ENCODE results near the gene MRPS10. TPM values are rescaled to one million over a fixed set of nuclear protein-coding genes. Genes with fewer than 3 reads are reported as not detected.

The MRPS10 gene
- 29.3 TPM for polyA plus RNA-seq (2013, experiment 1 of 2)
- polyA plus RNA-seq (2013, experiment 2 of 2) = 29.5 TPM

DNA sequence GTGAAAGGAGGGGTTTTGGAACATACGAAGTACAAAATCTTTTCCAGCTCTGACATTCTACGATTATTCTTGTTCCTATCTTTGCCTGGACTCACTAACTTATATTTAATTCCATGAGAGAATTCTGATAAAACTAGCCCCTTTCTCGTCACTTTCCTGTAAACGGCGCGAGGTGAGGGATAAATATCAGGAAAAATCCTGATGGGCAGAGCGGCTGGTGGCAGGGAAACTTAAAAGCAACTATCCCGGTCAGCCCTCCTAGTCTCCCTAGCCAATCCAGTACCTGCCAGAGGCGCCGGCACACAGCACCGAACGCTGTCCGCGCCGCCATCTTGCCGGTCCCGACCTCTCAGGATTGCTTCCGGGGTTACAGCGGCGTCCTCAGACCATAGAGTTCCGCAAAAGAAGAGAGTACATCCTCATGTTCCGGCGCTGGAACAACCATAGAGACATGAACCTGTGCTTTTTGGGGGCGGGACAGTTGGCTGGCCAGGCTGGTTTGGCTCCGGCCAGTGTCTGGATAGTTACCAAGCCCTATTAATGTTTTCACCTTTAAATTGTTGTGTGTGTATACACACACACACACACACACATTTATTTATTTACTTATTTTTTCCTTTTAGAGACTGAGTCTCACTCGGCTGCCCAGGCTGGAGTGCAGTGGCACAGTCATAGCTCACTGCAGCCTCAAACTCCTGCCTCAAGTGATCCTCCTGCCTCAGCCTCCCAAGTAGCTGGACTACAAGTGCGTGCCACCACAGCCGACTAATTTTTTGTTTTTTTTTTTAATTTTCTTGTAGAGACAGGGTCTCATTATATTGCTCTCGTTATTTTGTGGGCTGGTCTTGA, at the start of gene MRPS10:
Gene MRPS10 (minus strand): TSS at position 343 of the 849 bp plus-strand sequence. CDS start 12 bp downstream, at position 331.
- peaks cover 0 to 3% of the 10 kb centered on the region in 2 donors for H3K4me1 ChIP-seq (ENCODE audit: control insufficient read depth in 2 of 2, insufficient read depth in 1 of 2, low read depth in 1 of 2, low read length in 2 of 2)
- H4K8ac ChIP-seq (ENCODE audit: low read depth, low read length) = peak within 1 kb of the TSS; percentile 17
- no peak within 1 kb of the TSS for H2BK5ac ChIP-seq (ENCODE audit: low read length)
- no peaks in the 10 kb centered on the region for H3K27me3 ChIP-seq (ENCODE audit: control insufficient read depth in 3 of 3, insufficient read depth in 3 of 3, low read depth in 1 of 3, low read length in 3 of 3)
- H3K27ac ChIP-seq (replicated peaks; ENCODE audit: low read length) = peak within 1 kb of the TSS; percentile 88
- H4K91ac ChIP-seq (ENCODE audit: low read depth, low read length, poor library complexity) = no peak within 1 kb of the TSS
- DNase-seq (ENCODE audit: low spot score) = peak; percentile 87
- H3K36me3 ChIP-seq (replicated peaks in 1 of 2; ENCODE audit: control insufficient read depth in 2 of 2, insufficient read depth in 2 of 2, low read length in 2 of 2) = peaks cover 0 to 16% of the 10 kb centered on the region in 2 donors
- H3K23ac ChIP-seq (ENCODE audit: low read depth, low read length, poor library complexity) = peak within 1 kb of the TSS; percentile 76
- H2BK12ac ChIP-seq (ENCODE audit: low read length) = no peak within 1 kb of the TSS
- no peak within 1 kb of the TSS for H3K18ac ChIP-seq (ENCODE audit: low read length)
- no peak within 1 kb of the TSS for H2AK5ac ChIP-seq (ENCODE audit: low read depth, low read length)
- H3K9ac ChIP-seq (ENCODE audit: low read depth, low read length, poor library complexity) = peak within 1 kb of the TSS; percentile 78
- no peaks in the 10 kb centered on the region for H3K9me3 ChIP-seq (replicated peaks in 1 of 2; ENCODE audit: control insufficient read depth in 2 of 2, insufficient read depth in 1 of 2, low read depth in 1 of 2, low read length in 2 of 2)
- H3K4me2 ChIP-seq (ENCODE audit: insufficient read depth, low read length, poor library complexity, severe bottlenecking) = peak within 1 kb of the TSS; percentile 61
- H2BK120ac ChIP-seq (ENCODE audit: low read depth, low read length) = no peak within 1 kb of the TSS
- no CpG with 5 or more reads among the region's 29 CpGs for WGBS, 2 donors (ENCODE audit: extremely low coverage in 2 of 2, insufficient read length in 2 of 2, insufficient replicate concordance in 1 of 2)
- H2BK15ac ChIP-seq (ENCODE audit: low read length) = no peak within 1 kb of the TSS
- H2AFZ ChIP-seq (ENCODE audit: low read length) = peak within 1 kb of the TSS; percentile 85
- H3K14ac ChIP-seq (ENCODE audit: low read length) = no peak within 1 kb of the TSS
- H3K4me3 ChIP-seq (ENCODE audit: low read length in 2 of 2) = peak within 1 kb of the TSS; percentile 71 to 91
- no peak within 1 kb of the TSS for H3K4ac ChIP-seq (ENCODE audit: low read length)
- peaks cover 2% of the 10 kb centered on the region for H3K79me1 ChIP-seq (ENCODE audit: low read depth, low read length)

DNA sequence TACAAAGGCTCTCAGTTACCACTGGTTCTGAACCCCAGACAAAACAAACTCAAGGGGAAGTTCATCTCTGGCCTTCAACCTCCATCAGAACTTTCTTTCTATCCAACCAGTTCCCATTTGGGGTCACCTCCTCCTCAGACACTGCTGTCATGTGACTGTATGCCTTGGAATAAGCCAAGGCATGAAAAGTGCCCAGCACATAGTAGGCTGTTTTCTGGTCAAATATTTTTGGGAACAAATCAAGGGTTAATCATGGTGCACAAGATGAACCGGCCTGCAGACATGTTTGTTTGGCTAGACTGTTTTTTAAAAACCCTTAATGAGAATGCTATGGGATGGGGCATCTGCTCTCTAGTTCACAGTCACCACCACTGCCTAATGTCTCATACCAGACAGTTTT, 48.9 kb upstream of the MRPS10 start:
- no peak overlapping the region for H2BK120ac ChIP-seq (ENCODE audit: low read depth, low read length)
- no peak overlapping the region for H3K23ac ChIP-seq (ENCODE audit: low read depth, low read length, poor library complexity)
- H3K4me3 ChIP-seq (ENCODE audit: low read length in 2 of 2) = no peak overlapping the region
- peak overlapping the region; percentile 26 for H3K14ac ChIP-seq (ENCODE audit: low read length)
- no peak overlapping the region for H2AFZ ChIP-seq (ENCODE audit: low read length)
- no peak overlapping the region for H2BK12ac ChIP-seq (ENCODE audit: low read length)
- H3K18ac ChIP-seq (ENCODE audit: low read length) = no peak overlapping the region
- H3K4me1 ChIP-seq (ENCODE audit: control insufficient read depth in 2 of 2, insufficient read depth in 1 of 2, low read depth in 1 of 2, low read length in 2 of 2) = peaks cover 0 to 2% of the 10 kb centered on the region in 2 donors
- H3K9ac ChIP-seq (ENCODE audit: low read depth, low read length, poor library complexity) = no peak overlapping the region
- H4K8ac ChIP-seq (ENCODE audit: low read depth, low read length) = no peak overlapping the region
- no peak overlapping the region for H2BK5ac ChIP-seq (ENCODE audit: low read length)
- no peak overlapping the region for H2AK5ac ChIP-seq (ENCODE audit: low read depth, low read length)
- no peaks in the 10 kb centered on the region for H3K9me3 ChIP-seq (replicated peaks in 1 of 2; ENCODE audit: control insufficient read depth in 2 of 2, insufficient read depth in 1 of 2, low read depth in 1 of 2, low read length in 2 of 2)
- no peaks in the 10 kb centered on the region for H3K27me3 ChIP-seq (ENCODE audit: control insufficient read depth in 3 of 3, insufficient read depth in 3 of 3, low read depth in 1 of 3, low read length in 3 of 3)
- H3K27ac ChIP-seq (replicated peaks; ENCODE audit: low read length) = no peak overlapping the region
- no peak overlapping the region for H3K4me2 ChIP-seq (ENCODE audit: insufficient read depth, low read length, poor library complexity, severe bottlenecking)
- H3K4ac ChIP-seq (ENCODE audit: low read length) = no peak overlapping the region
- no CpG with 5 or more reads among the region's 1 CpG for WGBS, 2 donors (ENCODE audit: extremely low coverage in 2 of 2, insufficient read length in 2 of 2, insufficient replicate concordance in 1 of 2)
- peaks cover 20 to 40% of the 10 kb centered on the region in 2 donors for H3K36me3 ChIP-seq (replicated peaks in 1 of 2; ENCODE audit: control insufficient read depth in 2 of 2, insufficient read depth in 2 of 2, low read length in 2 of 2)
- DNase-seq (ENCODE audit: low spot score) = no peak
- no peak overlapping the region for H2BK15ac ChIP-seq (ENCODE audit: low read length)
- H3K79me1 ChIP-seq (ENCODE audit: low read depth, low read length) = no peaks in the 10 kb centered on the region
- H4K91ac ChIP-seq (ENCODE audit: low read depth, low read length, poor library complexity) = no peak overlapping the region

DNA sequence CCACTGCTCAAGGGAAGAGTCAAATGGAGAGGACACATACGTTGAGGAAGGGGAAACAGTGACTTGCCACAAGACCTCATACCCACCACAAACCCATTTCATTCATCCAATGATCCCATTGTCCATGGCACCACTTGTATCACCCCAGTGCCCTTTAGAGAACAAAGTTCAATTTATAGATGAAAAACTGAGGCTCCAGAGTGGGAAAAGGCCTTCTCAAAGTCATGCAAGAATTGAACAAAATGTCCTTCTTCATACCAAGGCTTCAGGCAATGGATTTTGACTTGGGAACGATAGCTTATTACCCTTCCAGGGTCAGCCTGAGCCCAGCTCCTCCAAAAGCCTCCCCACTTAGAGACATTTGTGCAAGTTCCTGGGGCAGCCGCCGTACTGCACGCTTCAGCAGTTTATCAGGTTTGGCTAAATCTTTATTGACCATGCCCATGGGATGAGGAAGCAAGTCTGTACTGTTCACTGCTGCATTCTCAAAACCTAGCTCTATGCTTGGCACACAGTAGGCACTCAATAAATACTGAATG, 47.3 kb upstream of the MRPS10 start:
- H2AFZ ChIP-seq (ENCODE audit: low read length) = no peak overlapping the region
- H2BK15ac ChIP-seq (ENCODE audit: low read length) = no peak overlapping the region
- H3K4me2 ChIP-seq (ENCODE audit: insufficient read depth, low read length, poor library complexity, severe bottlenecking) = no peak overlapping the region
- H4K91ac ChIP-seq (ENCODE audit: low read depth, low read length, poor library complexity) = no peak overlapping the region
- WGBS, 2 donors (ENCODE audit: extremely low coverage in 2 of 2, insufficient read length in 2 of 2, insufficient replicate concordance in 1 of 2) = no CpG with 5 or more reads among the region's 5 CpGs
- H2AK5ac ChIP-seq (ENCODE audit: low read depth, low read length) = no peak overlapping the region
- no peak overlapping the region for H3K23ac ChIP-seq (ENCODE audit: low read depth, low read length, poor library complexity)
- H2BK12ac ChIP-seq (ENCODE audit: low read length) = no peak overlapping the region
- H3K14ac ChIP-seq (ENCODE audit: low read length) = no peak overlapping the region
- no peak overlapping the region for H3K4ac ChIP-seq (ENCODE audit: low read length)
- no peak overlapping the region for H3K27ac ChIP-seq (replicated peaks; ENCODE audit: low read length)
- H3K18ac ChIP-seq (ENCODE audit: low read length) = no peak overlapping the region
- peaks cover 20 to 40% of the 10 kb centered on the region in 2 donors for H3K36me3 ChIP-seq (replicated peaks in 1 of 2; ENCODE audit: control insufficient read depth in 2 of 2, insufficient read depth in 2 of 2, low read length in 2 of 2)
- no peak overlapping the region for H3K9ac ChIP-seq (ENCODE audit: low read depth, low read length, poor library complexity)
- H3K4me3 ChIP-seq (ENCODE audit: low read length in 2 of 2) = no peak overlapping the region
- DNase-seq (ENCODE audit: low spot score) = no peak
- H3K27me3 ChIP-seq (ENCODE audit: control insufficient read depth in 3 of 3, insufficient read depth in 3 of 3, low read depth in 1 of 3, low read length in 3 of 3) = no peaks in the 10 kb centered on the region
- no peak overlapping the region for H4K8ac ChIP-seq (ENCODE audit: low read depth, low read length)
- no peaks in the 10 kb centered on the region for H3K9me3 ChIP-seq (replicated peaks in 1 of 2; ENCODE audit: control insufficient read depth in 2 of 2, insufficient read depth in 1 of 2, low read depth in 1 of 2, low read length in 2 of 2)
- no peak overlapping the region for H2BK5ac ChIP-seq (ENCODE audit: low read length)
- no peaks in the 10 kb centered on the region for H3K79me1 ChIP-seq (ENCODE audit: low read depth, low read length)
- peaks cover 0 to 3% of the 10 kb centered on the region in 2 donors for H3K4me1 ChIP-seq (ENCODE audit: control insufficient read depth in 2 of 2, insufficient read depth in 1 of 2, low read depth in 1 of 2, low read length in 2 of 2)
- H2BK120ac ChIP-seq (ENCODE audit: low read depth, low read length) = no peak overlapping the region

DNA sequence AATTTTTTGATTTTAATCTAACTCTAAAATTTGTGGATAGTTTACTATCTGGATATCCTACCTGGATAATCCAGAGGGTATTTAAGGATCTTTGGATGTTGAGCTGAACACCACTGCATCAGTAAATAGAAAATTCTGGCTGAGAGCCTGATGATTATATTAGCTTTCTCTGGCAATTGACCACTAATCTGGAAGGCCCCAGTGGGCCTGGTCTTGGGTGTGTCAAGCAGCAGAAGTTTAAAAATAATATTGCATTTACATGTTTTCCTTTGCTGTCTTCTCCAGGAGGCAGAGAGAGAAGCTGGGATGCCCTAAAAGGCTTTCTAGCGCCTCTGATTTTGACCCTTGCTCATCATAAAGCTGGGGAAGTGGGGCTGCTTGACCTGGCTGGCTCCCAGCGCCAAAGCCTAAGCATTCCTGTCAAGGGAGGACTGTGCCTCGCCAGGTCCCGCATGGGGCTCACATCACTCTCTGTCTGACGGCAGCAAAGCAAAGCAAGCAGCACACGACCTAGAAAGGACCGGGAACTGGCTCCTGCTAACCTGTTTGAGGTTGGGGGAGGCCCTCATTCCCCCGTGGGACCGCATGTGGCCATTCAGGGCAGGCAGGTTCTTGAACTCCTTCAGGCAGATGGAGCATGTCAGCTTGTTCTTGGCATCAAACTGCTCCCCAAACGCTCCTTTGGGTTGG, 46.6 kb upstream of the MRPS10 start:
- Histone ChIP-seq H3K18ac (ENCODE audit: low read length) (no peak overlapping the region), H4K91ac (ENCODE audit: low read depth, low read length, poor library complexity) (no peak overlapping the region), H3K9ac (ENCODE audit: low read depth, low read length, poor library complexity) (no peak overlapping the region), H3K27ac (replicated peaks; ENCODE audit: low read length) (no peak overlapping the region), H3K36me3 (replicated peaks in 1 of 2; ENCODE audit: control insufficient read depth in 2 of 2, insufficient read depth in 2 of 2, low read length in 2 of 2) (peaks cover 17 to 35% of the 10 kb centered on the region in 2 donors), H2BK120ac (ENCODE audit: low read depth, low read length) (no peak overlapping the region), H3K27me3 (ENCODE audit: control insufficient read depth in 3 of 3, insufficient read depth in 3 of 3, low read depth in 1 of 3, low read length in 3 of 3) (no peaks in the 10 kb centered on the region), H3K79me1 (ENCODE audit: low read depth, low read length) (no peaks in the 10 kb centered on the region), H3K4ac (ENCODE audit: low read length) (no peak overlapping the region), H3K9me3 (replicated peaks in 1 of 2; ENCODE audit: control insufficient read depth in 2 of 2, insufficient read depth in 1 of 2, low read depth in 1 of 2, low read length in 2 of 2) (no peaks in the 10 kb centered on the region), H2AK5ac (ENCODE audit: low read depth, low read length) (no peak overlapping the region), H2BK5ac (ENCODE audit: low read length) (no peak overlapping the region), H2BK15ac (ENCODE audit: low read length) (no peak overlapping the region), H2AFZ (ENCODE audit: low read length) (no peak overlapping the region), H3K4me1 (ENCODE audit: control insufficient read depth in 2 of 2, insufficient read depth in 1 of 2, low read depth in 1 of 2, low read length in 2 of 2) (peaks cover 0 to 3% of the 10 kb centered on the region in 2 donors), H3K23ac (ENCODE audit: low read depth, low read length, poor library complexity) (no peak overlapping the region), H2BK12ac (ENCODE audit: low read length) (no peak overlapping the region), H3K4me3 (ENCODE audit: low read length in 2 of 2) (no peak overlapping the region), H3K4me2 (ENCODE audit: insufficient read depth, low read length, poor library complexity, severe bottlenecking) (no peak overlapping the region), H3K14ac (ENCODE audit: low read length) (no peak overlapping the region), H4K8ac (ENCODE audit: low read depth, low read length) (no peak overlapping the region)
- WGBS, 2 donors (ENCODE audit: extremely low coverage in 2 of 2, insufficient read length in 2 of 2, insufficient replicate concordance in 1 of 2) = no CpG with 5 or more reads among the region's 10 CpGs
- DNase-seq (ENCODE audit: low spot score) = no peak
